AML-193 (cell line): ENCODE measurements around the gene SSTR1.

Source experiments
- DNase-seq, 2 experiments: peaks; one replicate each; lab custom pipeline; 2025; lab: John Stamatoyannopoulos, UW

The SSTR1 gene

GRCh38 chr14:38202444-38203191 is 5.1 kb upstream of the SSTR1 start:
- no peak for DNase-seq

DNA sequence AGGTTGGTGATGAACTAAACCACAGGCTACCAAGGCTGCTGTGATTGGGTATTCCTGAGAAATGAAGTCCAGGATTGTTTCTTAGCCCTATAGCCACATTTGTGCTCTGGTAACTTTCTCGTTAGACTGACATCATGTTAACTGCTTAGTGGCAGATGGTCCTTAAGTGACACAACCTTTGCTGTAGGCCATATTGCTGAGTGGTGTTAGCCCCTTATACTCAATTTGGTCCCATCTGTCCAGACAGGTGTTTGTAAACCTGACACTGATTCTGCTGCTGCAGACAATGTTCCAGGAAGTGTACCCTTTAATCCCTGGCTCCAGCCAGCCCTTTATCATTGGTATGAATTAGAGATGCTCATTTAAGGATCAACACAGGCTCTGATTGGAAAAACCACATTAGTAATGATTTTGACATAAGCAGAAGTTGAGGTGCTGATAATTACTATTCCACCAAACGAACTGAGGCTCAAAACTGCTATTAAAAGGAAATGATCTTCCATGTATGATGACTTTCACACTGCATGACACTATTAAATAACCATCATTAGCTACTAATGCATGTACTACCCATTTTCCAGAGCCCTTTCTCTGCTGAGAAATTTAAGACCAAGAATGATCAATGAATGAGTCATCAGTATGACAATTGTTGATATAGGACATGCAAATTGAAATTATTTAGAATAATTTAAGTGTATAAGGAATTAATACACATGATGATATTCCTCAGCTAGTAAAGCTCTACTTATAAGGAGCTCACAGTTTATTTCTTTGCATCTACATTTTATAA is 3.6 kb upstream of the SSTR1 start:
- no peak for DNase-seq

DNA sequence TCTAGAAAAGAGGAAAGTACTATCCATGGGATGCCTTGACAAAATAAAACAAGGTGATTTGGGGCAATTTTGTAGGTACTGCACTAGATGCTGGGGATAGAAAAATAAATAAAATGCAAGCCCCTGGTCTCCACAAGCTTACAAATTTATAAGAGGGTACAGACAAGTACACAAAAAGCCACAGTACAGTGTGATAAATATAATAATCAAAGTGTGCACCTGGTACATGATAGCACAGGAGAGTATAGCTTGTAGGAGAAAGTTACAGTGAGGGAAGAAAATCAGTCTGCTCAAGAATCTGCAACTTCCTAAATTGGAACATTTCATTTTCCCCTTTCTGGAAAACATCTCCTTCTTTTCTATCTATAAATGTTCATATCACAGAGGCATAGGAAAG is 3.0 kb upstream of the SSTR1 start:
- no peak for DNase-seq

DNA sequence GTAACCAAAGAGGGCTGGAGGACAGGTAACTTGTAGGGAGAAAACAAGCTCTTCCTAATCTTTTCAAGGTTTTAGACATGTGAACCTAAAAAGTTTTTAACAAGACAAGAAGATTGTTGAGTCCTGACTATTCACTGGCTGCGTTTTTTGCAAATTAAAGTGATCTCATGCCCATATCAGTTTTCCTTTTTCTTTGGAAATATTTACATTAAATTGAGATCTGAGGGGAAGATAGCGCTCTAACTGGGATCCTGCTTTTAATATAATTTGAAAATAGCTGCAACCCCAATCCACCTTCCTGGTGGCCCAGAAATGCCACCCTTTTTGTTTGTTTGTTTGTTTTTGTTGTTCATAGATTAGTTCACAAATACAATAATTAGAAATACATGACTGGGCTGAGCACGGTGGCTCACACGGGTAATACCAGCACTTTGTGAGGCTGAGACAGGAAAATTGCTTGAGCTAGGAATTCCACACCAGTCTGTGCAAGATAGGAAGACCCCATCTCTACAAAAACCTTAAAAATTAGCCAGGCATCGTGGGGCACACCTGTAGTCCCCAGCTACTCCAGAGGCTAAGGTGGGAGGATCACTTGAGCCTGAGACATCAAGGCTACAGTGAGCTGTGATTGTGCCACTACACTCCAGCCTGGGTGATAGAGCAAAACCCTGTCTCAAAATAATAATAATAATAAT is 2.4 kb upstream of the SSTR1 start:
- DNase-seq, result no peak

- DNase-seq, result no peak
Observed at GRCh38 chr14:38205949-38206665, 1.6 kb upstream of the SSTR1 start.

DNA sequence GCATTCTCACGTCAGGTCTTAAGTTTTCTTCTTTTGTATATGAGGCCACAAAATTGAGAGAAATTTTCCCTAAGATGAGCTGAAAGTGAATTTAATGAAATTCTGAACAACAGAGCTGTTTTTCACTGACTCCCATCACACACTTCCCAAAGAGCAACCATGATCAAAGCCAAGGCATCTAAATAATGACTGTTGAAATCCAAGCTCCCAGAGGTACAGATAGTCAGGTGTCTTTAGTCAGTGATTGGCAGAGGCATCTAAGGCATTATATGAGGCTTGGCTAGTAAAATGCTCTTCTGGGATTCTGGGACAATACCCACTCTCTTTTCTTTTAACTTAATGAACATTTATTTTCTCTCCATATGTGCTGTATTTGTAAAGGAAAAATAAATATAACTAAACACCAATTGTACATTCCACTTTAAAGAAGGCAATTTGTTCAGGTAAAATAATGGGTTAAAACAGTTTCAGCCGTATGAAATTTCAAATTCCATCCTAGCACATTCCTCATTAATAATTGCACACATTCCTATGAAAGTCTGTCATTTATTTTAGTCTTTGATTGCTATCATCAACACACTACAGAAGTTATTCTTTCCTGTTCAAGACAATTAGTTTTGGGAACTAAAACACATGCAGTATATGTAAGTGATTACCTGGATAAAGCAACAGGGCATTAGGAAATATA is 871 bp upstream of the SSTR1 start:
- DNase-seq, result no peak

DNA sequence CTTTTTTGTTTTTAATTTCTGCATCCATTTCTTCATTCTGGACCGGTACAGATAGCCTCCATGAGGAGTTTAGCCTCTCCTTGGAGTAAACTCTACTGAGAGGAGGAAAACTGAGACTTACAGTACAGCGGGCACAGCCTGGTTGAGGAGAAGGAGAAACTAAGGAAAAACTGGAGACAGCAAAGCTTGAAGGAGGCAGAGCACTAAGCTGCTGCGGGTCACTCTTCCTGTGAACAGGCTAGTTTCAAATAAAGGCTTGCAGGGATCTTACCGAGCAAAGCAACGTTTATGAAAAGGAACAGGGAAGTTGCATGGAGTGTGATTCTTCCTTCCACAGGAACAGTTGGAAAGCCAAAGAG is 348 bp upstream of the SSTR1 start:
- no peak for DNase-seq

GRCh38 chr14:38208618-38209562 is 1.2 kb downstream of the SSTR1 start:
- no peak for DNase-seq

DNA sequence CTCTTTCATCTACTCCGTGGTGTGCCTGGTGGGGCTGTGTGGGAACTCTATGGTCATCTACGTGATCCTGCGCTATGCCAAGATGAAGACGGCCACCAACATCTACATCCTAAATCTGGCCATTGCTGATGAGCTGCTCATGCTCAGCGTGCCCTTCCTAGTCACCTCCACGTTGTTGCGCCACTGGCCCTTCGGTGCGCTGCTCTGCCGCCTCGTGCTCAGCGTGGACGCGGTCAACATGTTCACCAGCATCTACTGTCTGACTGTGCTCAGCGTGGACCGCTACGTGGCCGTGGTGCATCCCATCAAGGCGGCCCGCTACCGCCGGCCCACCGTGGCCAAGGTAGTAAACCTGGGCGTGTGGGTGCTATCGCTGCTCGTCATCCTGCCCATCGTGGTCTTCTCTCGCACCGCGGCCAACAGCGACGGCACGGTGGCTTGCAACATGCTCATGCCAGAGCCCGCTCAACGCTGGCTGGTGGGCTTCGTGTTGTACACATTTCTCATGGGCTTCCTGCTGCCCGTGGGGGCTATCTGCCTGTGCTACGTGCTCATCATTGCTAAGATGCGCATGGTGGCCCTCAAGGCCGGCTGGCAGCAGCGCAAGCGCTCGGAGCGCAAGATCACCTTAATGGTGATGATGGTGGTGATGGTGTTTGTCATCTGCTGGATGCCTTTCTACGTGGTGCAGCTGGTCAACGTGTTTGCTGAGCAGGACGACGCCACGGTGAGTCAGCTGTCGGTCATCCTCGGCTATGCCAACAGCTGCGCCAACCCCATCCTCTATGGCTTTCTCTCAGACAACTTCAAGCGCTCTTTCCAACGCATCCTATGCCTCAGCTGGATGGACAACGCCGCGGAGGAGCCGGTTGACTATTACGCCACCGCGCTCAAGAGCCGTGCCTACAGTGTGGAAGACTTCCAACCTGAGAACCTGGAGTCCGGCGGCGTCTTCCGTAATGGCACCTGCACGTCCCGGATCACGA is 2.2 kb downstream of the SSTR1 start:
- DNase-seq, result no peak

DNA sequence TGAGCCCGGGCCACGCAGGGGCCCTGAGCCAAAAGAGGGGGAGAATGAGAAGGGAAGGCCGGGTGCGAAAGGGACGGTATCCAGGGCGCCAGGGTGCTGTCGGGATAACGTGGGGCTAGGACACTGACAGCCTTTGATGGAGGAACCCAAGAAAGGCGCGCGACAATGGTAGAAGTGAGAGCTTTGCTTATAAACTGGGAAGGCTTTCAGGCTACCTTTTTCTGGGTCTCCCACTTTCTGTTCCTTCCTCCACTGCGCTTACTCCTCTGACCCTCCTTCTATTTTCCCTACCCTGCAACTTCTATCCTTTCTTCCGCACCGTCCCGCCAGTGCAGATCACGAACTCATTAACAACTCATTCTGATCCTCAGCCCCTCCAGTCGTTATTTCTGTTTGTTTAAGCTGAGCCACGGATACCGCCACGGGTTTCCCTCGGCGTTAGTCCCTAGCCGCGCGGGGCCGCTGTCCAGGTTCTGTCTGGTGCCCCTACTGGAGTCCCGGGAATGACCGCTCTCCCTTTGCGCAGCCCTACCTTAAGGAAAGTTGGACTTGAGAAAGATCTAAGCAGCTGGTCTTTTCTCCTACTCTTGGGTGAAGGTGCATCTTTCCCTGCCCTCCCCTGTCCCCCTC is 3.0 kb downstream of the SSTR1 start:
- DNase-seq, result no peak

DNA sequence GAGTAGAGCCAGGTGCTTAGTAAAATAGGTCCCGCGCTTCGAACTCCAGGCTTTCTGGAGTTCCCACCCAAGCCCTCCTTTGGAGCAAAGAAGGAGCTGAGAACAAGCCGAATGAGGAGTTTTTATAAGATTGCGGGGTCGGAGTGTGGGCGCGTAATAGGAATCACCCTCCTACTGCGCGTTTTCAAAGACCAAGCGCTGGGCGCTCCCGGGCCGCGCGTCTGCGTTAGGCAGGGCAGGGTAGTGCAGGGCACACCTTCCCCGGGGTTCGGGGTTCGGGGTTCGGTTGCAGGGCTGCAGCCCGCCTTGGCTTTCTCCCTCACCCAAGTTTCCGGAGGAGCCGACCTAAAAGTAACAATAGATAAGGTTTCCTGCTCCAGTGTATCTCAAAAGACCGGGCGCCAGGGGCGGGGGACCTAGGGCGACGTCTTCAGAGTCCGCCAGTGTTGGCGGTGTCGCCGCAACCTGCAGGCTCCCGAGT is 3.6 kb downstream of the SSTR1 start:
- no peak for DNase-seq

GRCh38 chr14:38212111-38212510 is 4.4 kb downstream of the SSTR1 start:
- no peak for DNase-seq

DNA sequence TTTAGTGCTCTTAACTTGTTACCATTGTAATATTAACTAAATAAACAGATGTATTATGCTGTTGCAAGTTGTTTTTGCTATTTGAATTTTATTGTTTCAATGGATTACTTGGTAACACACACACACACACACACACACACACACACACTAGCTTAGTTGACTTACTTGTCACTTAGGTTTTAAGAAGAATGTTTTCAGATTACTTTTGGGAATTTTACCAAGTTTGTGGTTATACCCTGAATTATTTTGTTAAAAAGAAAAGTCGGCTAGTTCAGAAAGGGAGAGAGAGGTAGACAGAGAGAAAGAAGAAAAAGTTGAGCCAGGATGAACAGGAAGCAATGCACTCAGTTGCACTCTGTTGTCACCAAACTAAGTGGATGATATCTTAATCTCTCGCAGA is 5.3 kb downstream of the SSTR1 start:
- no peak for DNase-seq

DNA sequence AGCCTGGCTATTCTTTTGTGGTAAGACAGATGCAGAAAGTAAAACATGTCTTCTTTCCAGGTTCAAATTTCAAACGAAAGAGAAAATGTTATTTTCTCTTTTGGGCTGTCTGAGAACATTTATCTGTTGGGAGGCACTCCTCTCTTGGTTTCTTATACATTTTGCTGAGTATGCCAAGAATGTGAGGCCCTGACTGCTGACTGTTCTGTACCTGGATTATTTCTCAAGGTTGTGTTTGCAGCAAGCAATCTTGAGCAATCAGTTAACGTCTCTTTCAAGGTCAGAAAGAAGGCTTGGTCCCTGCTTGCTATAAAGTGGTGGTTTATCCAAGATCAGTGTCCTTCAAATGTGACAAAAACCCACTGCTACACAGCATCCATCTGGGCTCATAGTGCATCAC is 9.8 kb downstream of the SSTR1 start:
- no peak for DNase-seq

DNA sequence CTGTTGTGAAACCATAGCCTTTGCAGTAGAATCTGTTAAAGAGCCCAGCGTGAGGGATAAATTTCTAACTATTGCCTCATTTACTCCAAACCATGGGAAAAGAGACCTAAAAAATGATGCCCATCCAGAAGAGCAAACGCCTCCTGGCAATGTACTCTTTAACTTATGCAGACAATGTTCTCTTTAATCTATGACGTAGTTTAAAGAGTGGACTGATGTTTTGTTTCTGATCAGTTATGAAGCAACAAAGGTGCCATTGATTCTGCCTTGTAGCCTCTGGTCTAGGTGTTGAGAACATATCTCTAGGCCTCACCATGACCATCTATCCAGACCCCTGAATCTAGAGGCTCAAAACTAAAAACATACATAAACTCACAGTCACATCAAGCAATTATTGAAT is 13.4 kb downstream of the SSTR1 start:
- DNase-seq, result no peak

GRCh38 chr14:38224338-38224737 is 16.6 kb downstream of the SSTR1 start:
- DNase-seq, result no peak

DNA sequence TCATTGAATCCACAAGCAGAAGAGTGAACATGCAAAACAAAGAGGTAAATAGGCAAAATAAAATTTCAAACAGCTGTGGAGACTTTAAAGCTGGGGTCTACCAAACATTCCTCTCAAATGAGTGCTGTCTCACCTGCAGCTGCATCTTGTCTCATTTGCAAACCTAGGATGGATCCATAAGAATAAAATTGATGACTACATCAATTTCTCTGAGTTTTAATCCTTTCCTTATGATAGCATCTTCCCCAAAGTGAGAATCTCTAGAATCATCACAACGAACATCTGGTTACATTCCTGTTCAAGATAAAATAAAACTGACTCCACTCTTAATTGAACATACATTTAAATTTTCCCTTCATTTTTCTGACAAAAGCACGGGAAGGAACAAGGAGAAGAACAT is 18.2 kb downstream of the SSTR1 start:
- no peak for DNase-seq

- DNase-seq, result no peak
Observed at GRCh38 chr14:38226366-38226765, 18.7 kb downstream of the SSTR1 start.

GRCh38 chr14:38233218-38233617 is 25.5 kb downstream of the SSTR1 start:
- DNase-seq, result no peak
